Breast epithelium (tissue), 3 donors: Measurements from ENCODE around the gene SIVA1.

Experiments used
- CTCF ChIP-seq, 3 donors: fragments of 450-650 bp; IDR thresholded peaks; one replicate each; pipeline ENCODE4 v1.5.1; 2016 to 2017; ENCODE audit warnings: antibody characterized with exemption in 3 of 3, mild to moderate bottlenecking in 3 of 3, moderate library complexity in 3 of 3
- POLR2A ChIP-seq: fragments of 450-650 bp; IDR thresholded peaks from one replicate; pipeline ENCODE4 v1.6.1; 2016; ENCODE audit warnings: antibody characterized with exemption, mild to moderate bottlenecking, moderate library complexity
- POLR2AphosphoS5 ChIP-seq, 3 donors: sonication (generic); formaldehyde crosslinking; IDR thresholded peaks; one replicate each; pipeline ENCODE4 v1.6.1; 2017; ENCODE audit warnings: antibody characterized with exemption in 3 of 3

- TF ChIP-seq CTCF (IDR thresholded peaks at IDR 0.05) (no peak), POLR2AphosphoS5 (IDR thresholded peaks at IDR 0.05) (no peak), POLR2A (no peak)
These were observed 34.1 kb upstream of the SIVA1 start for GRCh38 chr14:104718871-104719270.
